Esophagus squamous epithelium (tissue), 4 donors: ENCODE measurements around the gene PTN.

Experiments
- CTCF ChIP-seq, 6 experiments: fragments of 450-650 bp in 4 of 6; fragments of 200-600 bp in 2 of 6; sonication (generic) in 2 of 6; IDR thresholded peaks; one replicate each; pipeline ENCODE4 v1.5.1; 2016 to 2019; ENCODE audit warnings: antibody characterized with exemption in 6 of 6, mild to moderate bottlenecking in 4 of 6, moderate library complexity in 4 of 6
- POLR2A ChIP-seq, 4 donors: fragments of 450-650 bp; IDR thresholded peaks; one replicate each; pipeline ENCODE4 v1.6.1; 2017; ENCODE audit warnings: antibody characterized with exemption in 4 of 4, mild to moderate bottlenecking in 4 of 4, moderate library complexity in 3 of 4

GRCh38 chr7:137245890-137246289, 97.6 kb downstream of the PTN start:
- TF ChIP-seq CTCF (IDR thresholded peaks at IDR 0.05) = no peak
- TF ChIP-seq POLR2A (IDR thresholded peaks at IDR 0.05) = no peak
